Mononuclear cell (primary cell): ENCODE measurements around the gene APOD. TPM values are rescaled to one million over a fixed set of nuclear protein-coding genes. Genes with fewer than 3 reads are reported as not detected.

Experiments
- H3K27me3 ChIP-seq: 2 replicates; pipeline ENCODE4 v1.6.0; 2011; ENCODE audit warnings: low read length, control low read depth; ENCODE audit not compliant: insufficient read depth
- H3K4me1 ChIP-seq: 2 replicates; pipeline ENCODE4 v1.5.1; 2011; ENCODE audit warnings: mild to moderate bottlenecking, low read length, control low read depth; ENCODE audit not compliant: insufficient read depth
- H3K4me3 ChIP-seq: 2 replicates; pipeline ENCODE4 v1.5.1; 2011; ENCODE audit warnings: mild to moderate bottlenecking, low read length, moderate library complexity
- H3K9me3 ChIP-seq: 2 replicates; pipeline ENCODE4 v1.5.1; 2011; ENCODE audit warnings: low read depth, mild to moderate bottlenecking, control low read depth, low read length
- total RNA-seq: library from RNA; depleted of rRNA; stranded (reverse); fragments of >200 nt; gene quantifications from one replicate; pipeline ENCODE4 v1.2.3, GENCODE V29; 2012

The APOD gene
- total RNA-seq, 1 donor, result not detected

- H3K4me1 ChIP-seq, result peaks cover 65% of the 10 kb centered on the region
Measured at GRCh38 chr3:195542316-195542697, 41.4 kb downstream of the APOD start.

GRCh38 chr3:195540511-195540910 is 43.2 kb downstream of the APOD start:
- H3K27me3 ChIP-seq, result no peaks in the 10 kb centered on the region
- peak overlapping the region; percentile 17 for H3K4me3 ChIP-seq
- H3K4me1 ChIP-seq, result peaks cover 57% of the 10 kb centered on the region
- no peaks in the 10 kb centered on the region for H3K9me3 ChIP-seq

More at GRCh38 chr3:195542316-195542697, 41.4 kb downstream of the APOD start:
- Histone ChIP-seq H3K27me3 (no peaks in the 10 kb centered on the region), H3K4me3 (peak overlapping the region; percentile 87), H3K9me3 (no peaks in the 10 kb centered on the region)

DNA sequence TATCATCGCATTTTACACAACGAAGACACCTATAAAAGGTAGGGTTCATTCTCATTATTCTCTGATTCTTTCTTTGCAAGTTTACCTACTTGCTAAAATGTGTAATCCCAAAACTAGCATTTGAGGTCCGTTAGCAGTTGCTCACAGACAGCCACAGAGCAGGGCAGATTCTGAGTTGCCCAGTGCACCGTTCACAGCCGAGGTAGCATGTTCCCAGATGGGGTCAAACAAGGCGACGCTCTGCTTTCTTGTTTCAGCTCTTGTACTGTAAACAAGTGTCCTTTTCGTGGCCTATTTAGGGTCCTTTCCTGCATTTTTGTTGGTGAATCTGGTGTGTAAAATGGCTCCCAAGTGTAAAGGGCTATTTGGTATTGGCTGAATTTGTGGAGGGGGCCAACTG is 43.7 kb downstream of the APOD start:
- Histone ChIP-seq H3K9me3 (no peaks in the 10 kb centered on the region), H3K27me3 (no peaks in the 10 kb centered on the region), H3K4me3 (peak overlapping the region; percentile 14), H3K4me1 (peaks cover 57% of the 10 kb centered on the region)

DNA sequence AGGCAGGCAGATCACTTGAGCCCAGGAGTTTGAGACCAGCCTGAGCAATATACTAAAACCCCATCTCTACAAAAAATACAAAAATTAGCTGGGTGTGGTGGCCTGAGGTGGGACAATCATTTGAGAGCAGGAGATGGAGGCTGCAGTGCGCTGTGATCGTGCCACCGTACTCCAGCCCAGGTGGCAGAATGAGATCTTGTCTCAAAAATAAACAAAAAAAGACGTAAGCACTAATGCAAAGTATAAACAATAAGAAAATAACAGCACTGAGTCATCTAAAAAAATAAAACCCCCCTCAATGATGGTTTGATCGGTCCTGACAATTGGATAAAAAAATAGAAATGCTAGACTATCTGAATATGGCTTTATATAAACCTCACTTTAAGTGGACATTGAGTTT is 44.3 kb downstream of the APOD start:
- H3K4me3 ChIP-seq, result no peak overlapping the region
- no peaks in the 10 kb centered on the region for H3K9me3 ChIP-seq
- peaks cover 57% of the 10 kb centered on the region for H3K4me1 ChIP-seq
- no peaks in the 10 kb centered on the region for H3K27me3 ChIP-seq

GRCh38 chr3:195537995-195538394 is 45.7 kb downstream of the APOD start:
- H3K4me1 ChIP-seq, result peaks cover 56% of the 10 kb centered on the region
- no peak overlapping the region for H3K4me3 ChIP-seq
- H3K9me3 ChIP-seq, result no peaks in the 10 kb centered on the region
- no peaks in the 10 kb centered on the region for H3K27me3 ChIP-seq

GRCh38 chr3:195535293-195535692 is 48.4 kb downstream of the APOD start:
- no peaks in the 10 kb centered on the region for H3K9me3 ChIP-seq
- no peaks in the 10 kb centered on the region for H3K27me3 ChIP-seq
- H3K4me3 ChIP-seq, result no peak overlapping the region
- H3K4me1 ChIP-seq, result peaks cover 50% of the 10 kb centered on the region

- H3K4me3 ChIP-seq, result no peak overlapping the region
- H3K4me1 ChIP-seq, result peaks cover 36% of the 10 kb centered on the region
- H3K9me3 ChIP-seq, result no peaks in the 10 kb centered on the region
- no peaks in the 10 kb centered on the region for H3K27me3 ChIP-seq
Measured at GRCh38 chr3:195532834-195533233, 50.9 kb downstream of the APOD start.

GRCh38 chr3:195532345-195532744 is 51.4 kb downstream of the APOD start:
- Histone ChIP-seq H3K4me1 (peaks cover 35% of the 10 kb centered on the region), H3K4me3 (no peak overlapping the region), H3K9me3 (no peaks in the 10 kb centered on the region), H3K27me3 (no peaks in the 10 kb centered on the region)

DNA sequence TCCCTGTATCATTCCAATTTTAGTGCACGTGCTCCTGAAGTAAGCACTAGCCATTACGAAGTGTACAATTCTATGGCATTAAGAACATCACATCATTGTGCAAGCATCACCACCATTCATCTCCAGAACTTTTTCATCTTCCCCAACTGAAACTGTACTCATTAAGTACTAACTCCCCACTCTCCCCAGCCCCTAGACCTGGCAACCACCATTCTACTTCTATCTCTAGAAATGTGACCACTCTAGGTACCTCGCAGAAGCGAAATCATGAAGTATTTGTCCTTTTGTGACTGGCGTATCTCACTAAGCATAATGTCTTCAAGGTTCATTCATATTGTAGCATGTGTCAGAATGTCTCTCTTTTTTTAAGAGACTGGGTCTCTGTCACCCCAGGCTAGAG is 52.1 kb downstream of the APOD start:
- Histone ChIP-seq H3K4me1 (peaks cover 35% of the 10 kb centered on the region), H3K9me3 (no peaks in the 10 kb centered on the region), H3K4me3 (no peak overlapping the region), H3K27me3 (no peaks in the 10 kb centered on the region)

DNA sequence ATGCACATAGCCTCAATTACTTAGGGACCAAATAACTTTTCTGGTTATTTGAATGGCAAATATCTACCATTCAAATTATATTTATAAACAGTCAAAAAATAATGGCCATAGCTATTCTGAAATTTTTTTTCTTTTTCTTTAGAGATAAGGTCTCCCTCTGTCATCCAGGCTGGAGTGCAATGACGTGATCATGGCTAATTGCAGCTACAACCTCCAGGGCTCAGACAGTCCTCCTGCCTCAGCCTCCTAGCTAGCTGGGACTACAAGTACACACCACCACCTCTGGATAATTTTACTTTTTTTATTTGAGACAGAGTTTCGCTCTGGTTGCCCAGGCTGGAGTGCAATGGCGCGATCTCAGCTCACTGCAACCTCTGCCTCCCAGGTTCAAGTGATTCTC is 57.2 kb downstream of the APOD start:
- Histone ChIP-seq H3K4me1 (peaks cover 12% of the 10 kb centered on the region), H3K27me3 (no peaks in the 10 kb centered on the region), H3K4me3 (no peak overlapping the region), H3K9me3 (no peaks in the 10 kb centered on the region)

- H3K9me3 ChIP-seq, result no peaks in the 10 kb centered on the region
- peaks cover 12% of the 10 kb centered on the region for H3K4me1 ChIP-seq
- H3K27me3 ChIP-seq, result no peaks in the 10 kb centered on the region
- no peak overlapping the region for H3K4me3 ChIP-seq
Measured at GRCh38 chr3:195524171-195524896, 59.4 kb downstream of the APOD start.

DNA sequence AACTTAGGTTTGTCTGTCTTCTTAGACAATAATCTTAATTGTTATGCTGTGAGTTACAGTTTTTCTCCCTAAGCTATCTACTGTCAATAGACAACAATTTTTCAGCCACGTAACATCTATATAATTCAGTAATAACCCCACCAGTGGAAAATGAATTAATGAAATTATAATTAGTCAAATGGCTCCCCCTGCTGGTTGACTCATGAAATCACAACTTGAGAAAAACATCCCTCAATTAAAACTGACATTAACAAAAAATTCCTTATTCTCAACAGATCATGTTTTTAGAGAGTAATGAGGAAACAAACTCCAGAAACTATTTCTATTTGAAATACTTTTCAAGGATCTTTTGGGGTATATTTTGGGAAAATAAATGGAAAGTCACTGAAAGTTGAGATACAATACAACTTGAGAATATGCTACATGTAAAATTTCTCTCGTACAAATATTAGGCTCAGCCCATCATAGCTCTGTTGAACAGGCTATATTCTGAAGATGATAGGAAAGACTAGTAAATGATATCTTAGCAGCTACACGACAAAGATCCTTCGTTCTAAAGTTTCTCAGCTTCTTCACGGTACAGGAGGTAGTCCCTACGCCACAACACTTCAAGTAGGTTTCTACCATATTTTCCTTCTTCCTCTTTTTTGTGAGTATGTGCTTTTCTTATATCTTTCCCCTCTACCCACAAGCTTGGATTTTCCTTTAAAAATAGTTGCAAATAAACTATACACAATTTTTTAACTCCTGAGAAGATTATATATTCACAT is 61.3 kb downstream of the APOD start:
- Histone ChIP-seq H3K4me1 (peaks cover 12% of the 10 kb centered on the region), H3K9me3 (no peaks in the 10 kb centered on the region), H3K4me3 (no peak overlapping the region), H3K27me3 (no peaks in the 10 kb centered on the region)

Other genes with a start within 250 kb of the APOD start
- gene ACAP2, start 140.9 kb downstream of the APOD start, total RNA-seq, result 143 TPM
- 365 TPM for gene PPP1R2, start 40.6 kb downstream of the APOD start, total RNA-seq
- gene MUC20, start 137.0 kb upstream of the APOD start, total RNA-seq, result 0.84 TPM
- under 0.01 TPM for gene MUC4, start 228.0 kb upstream of the APOD start, total RNA-seq